Colonic mucosa (tissue), 4 donors: Measurements from ENCODE around the gene PPP1R7. TPM values are rescaled to one million over a fixed set of nuclear protein-coding genes. Genes with fewer than 3 reads are reported as not detected.

Experiments used
- DNase-seq: peaks from one replicate; pipeline ENCODE4 v3.0.0-alpha.2; 2020
- H3K27ac ChIP-seq: fragments of 200-600 bp; one replicate; pipeline ENCODE4 v1.8.0; 2021
- H3K27me3 ChIP-seq: fragments of 200-600 bp; one replicate; pipeline ENCODE4 v1.8.0; 2021
- H3K36me3 ChIP-seq: fragments of 200-600 bp; one replicate; pipeline ENCODE4 v1.8.0; 2021
- H3K4me1 ChIP-seq: fragments of 200-600 bp; one replicate; pipeline ENCODE4 v1.8.0; 2021; ENCODE audit warnings: mild to moderate bottlenecking
- H3K4me3 ChIP-seq: fragments of 200-600 bp; one replicate; pipeline ENCODE4 v1.8.0; 2021
- H3K9ac ChIP-seq, 2 donors: one replicate each; pipeline ENCODE4 v1.7.0; 2013; ENCODE audit warnings: control low read depth in 2 of 2, low read depth in 2 of 2, low read length in 2 of 2
- H3K9me3 ChIP-seq: fragments of 200-600 bp; one replicate; pipeline ENCODE4 v1.8.0; 2021
- CTCF ChIP-seq: fragments of 200-600 bp; IDR thresholded peaks from one replicate; pipeline ENCODE4 v1.8.0; 2022; ENCODE audit warnings: antibody characterized with exemption, mild to moderate bottlenecking
- intact Hi-C: fragments of 100-400 bp; cut with DNase I; formaldehyde crosslinking; loops from one replicate; pipeline ENCODE4 v1.14.1; 2022
- total RNA-seq, 2 donors: library from RNA; stranded (reverse); fragmentation: NEBNext Ultra II Directional in 1 of 2; extraction: Animal tissue kit (Norgen Biotek cat#: 25700) in 1 of 2; gene quantifications; one replicate each; pipeline ENCODE4 v1.2.1, GENCODE V29; 2021
- donor health status: healthy.
- donor health status: DM: no; HTN: no; CAD: no.
- donor health status: DM: no; HTN: no; CAD: no.

The PPP1R7 gene
- total RNA-seq, 2 donors from 2014 or later, result 74.7 to 77.8 TPM

GRCh38 chr2:241107031-241107783 lies 43.1 kb upstream of the PPP1R7 start:
- Histone ChIP-seq H3K27ac (no peak overlapping the region), H3K4me3 (no peak overlapping the region), H3K4me1 (peaks cover 4% of the 10 kb centered on the region), H3K9me3 (no peaks in the 10 kb centered on the region), H3K9ac (no peak overlapping the region), H3K36me3 (no peaks in the 10 kb centered on the region), H3K27me3 (no peaks in the 10 kb centered on the region)
- no peak for TF ChIP-seq CTCF
- no peak for DNase-seq
- intact Hi-C loops, result no loop called here

DNA sequence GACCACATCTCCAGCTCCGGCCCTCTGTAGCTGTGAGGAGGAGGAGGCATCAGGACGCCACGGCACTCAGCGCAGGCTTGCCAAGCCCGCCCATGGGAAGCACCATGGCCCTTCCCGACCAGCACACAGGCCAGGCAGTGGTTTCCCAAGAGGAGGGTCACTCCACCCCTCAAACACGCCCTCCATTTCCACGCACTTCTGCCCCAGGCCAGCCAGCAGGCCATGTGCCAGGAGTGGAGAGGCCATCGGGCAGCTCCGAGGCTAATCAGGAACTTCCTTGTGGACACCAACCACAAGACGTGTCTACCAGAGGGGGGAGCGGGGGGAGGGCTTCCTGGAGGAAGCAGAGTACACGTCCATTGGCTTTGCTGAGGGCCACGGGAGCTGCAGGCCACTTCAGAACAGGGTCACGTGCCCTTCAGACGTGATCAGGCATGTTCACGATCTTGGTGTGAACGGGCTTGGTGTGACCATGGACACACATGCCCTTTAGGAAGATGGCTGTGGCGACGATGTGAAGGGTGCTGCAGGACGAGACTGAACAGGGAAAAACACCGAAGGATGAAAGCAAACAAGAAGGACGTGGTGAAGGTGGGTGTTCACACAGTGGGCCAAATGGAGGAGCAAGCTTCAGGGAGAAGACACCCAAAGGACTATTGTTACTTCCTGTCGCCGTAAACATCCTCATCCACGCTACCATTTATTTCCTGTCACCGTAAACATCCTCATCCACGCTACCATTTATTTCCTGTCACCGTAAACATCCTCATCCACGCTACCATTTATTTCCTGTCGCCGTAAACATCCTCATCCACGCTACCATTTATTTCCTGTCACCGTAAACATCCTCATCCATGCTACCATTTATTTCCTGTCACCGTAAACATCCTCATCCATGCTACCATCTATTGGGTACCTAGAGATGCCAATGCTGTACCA lies 41.7 kb upstream of the PPP1R7 start:
- Histone ChIP-seq H3K27me3 (no peaks in the 10 kb centered on the region), H3K27ac (no peak overlapping the region), H3K36me3 (no peaks in the 10 kb centered on the region), H3K4me1 (no peaks in the 10 kb centered on the region), H3K9me3 (no peaks in the 10 kb centered on the region), H3K4me3 (no peak overlapping the region), H3K9ac (no peak overlapping the region)
- TF ChIP-seq CTCF, result no peak
- no peak for DNase-seq
- intact Hi-C loops, result no loop called here

GRCh38 chr2:241109210-241110088 lies 40.8 kb upstream of the PPP1R7 start:
- intact Hi-C loops, result no loop called here
- H3K36me3 ChIP-seq, result no peaks in the 10 kb centered on the region
- no peak overlapping the region for H3K9ac ChIP-seq
- no peaks in the 10 kb centered on the region for H3K9me3 ChIP-seq
- H3K4me3 ChIP-seq, result no peak overlapping the region
- no peak overlapping the region for H3K27ac ChIP-seq
- no peaks in the 10 kb centered on the region for H3K4me1 ChIP-seq
- no peak for TF ChIP-seq CTCF
- DNase-seq, result no peak
- H3K27me3 ChIP-seq, result no peaks in the 10 kb centered on the region

- no peaks in the 10 kb centered on the region for H3K27me3 ChIP-seq
- H3K27ac ChIP-seq, result no peak overlapping the region
- DNase-seq, result no peak
- H3K36me3 ChIP-seq, result no peaks in the 10 kb centered on the region
- H3K9me3 ChIP-seq, result no peaks in the 10 kb centered on the region
- H3K4me3 ChIP-seq, result no peak overlapping the region
- H3K4me1 ChIP-seq, result no peaks in the 10 kb centered on the region
- no peak for TF ChIP-seq CTCF
- H3K9ac ChIP-seq, result no peak overlapping the region
- intact Hi-C loops, result no loop called here
These were observed 40.1 kb upstream of the PPP1R7 start for GRCh38 chr2:241110089-241110606.
